PFSK-1 (cell line): ENCODE results near the gene MRPS25.

Source experiments
- FOXP2 ChIP-seq: optimal IDR thresholded peaks from 2 replicates; pipeline ENCODE3; 2011; ENCODE audit warnings: borderline replicate concordance, control low read depth, inconsistent platforms; ENCODE audit not compliant: insufficient read depth; ENCODE audit errors: extremely low read length, extremely low read depth
- POLR2AphosphoS5 ChIP-seq: IDR thresholded peaks from 2 replicates; pipeline ENCODE4 v1.6.1; 2012; ENCODE audit warnings: low read depth, mild to moderate bottlenecking, control low read depth, low read length, moderate library complexity
- REST ChIP-seq, 2 experiments: IDR thresholded peaks; 2 replicates each; pipeline versions ENCODE4 v1.6.1 to v1.8.0; 2011 to 2012; ENCODE audit warnings: low read depth in 2 of 2, low read length in 2 of 2, control low read depth in 1 of 2, inconsistent platforms in 1 of 2, mild to moderate bottlenecking in 1 of 2, moderate library complexity in 1 of 2; ENCODE audit not compliant: insufficient read depth in 1 of 2
- SIN3A ChIP-seq: IDR thresholded peaks from 2 replicates; pipeline ENCODE4 v1.6.1; 2012; ENCODE audit warnings: mild to moderate bottlenecking, low read length, moderate library complexity, borderline replicate concordance; ENCODE audit not compliant: insufficient read depth
- TAF1 ChIP-seq: IDR thresholded peaks from 2 replicates; pipeline ENCODE4 v1.6.1; 2012; ENCODE audit warnings: low read length, control low read depth, borderline replicate concordance; ENCODE audit not compliant: insufficient read depth

MRPS25 gene

DNA sequence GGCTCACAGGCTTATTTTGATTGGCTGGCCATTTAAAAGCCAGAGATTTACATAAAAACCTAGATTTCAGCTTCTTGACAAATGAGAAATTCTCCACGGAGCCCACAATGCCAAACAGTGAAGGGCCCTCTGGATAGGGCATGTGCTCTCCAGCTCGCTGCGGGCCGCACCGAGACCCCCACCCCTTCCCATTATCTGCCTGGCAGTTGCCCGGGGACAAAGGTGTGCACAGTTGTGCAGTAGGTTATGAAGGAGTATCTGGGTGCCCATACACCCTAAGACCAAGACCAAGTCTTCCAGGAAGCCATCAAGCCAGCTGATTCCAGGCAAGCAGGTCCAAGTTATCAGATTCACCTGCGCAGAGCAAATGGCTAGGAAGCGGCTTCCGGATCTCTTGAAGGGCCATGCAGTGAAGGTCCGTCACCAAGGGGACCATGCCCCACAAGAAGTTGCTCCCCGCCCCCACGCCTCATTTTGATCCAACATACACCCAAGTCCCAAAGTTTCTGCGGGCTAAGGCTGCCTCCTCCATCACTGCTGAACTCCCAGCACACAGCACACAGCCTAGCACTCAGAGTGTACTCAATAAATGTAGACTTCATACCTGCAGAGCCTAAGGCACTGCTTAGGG lies 1.3 kb downstream of the MRPS25 start:
- TF ChIP-seq POLR2AphosphoS5 (no peak; the same call in 1 of the 2 replicates), REST (IDR thresholded peaks at IDR 0.05; ENCODE audit: insufficient read depth in 1 of 2, low read depth in 2 of 2, low read length in 2 of 2) (no peak), FOXP2 (no peak), SIN3A (no peak), TAF1 (no peak)

DNA sequence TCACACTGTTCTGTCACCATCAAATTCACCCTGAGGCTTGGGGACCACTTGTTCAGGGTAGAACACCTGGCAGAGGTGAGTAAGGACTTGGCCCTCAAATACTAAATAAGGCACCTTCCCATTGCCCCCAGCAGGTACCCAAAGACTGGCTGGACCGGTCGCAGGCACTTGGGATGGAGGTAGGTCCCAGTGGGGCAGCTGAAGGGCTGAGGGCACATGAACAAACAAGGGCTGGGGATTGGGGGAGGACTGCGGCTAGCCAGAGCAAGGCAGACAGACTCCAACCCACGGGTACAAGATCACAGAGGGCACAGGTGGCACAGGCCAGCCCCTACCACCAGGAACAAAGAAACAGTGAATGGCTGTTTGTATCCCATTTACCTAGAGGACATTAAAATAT lies 1.9 kb downstream of the MRPS25 start:
- no peak for TF ChIP-seq REST (IDR thresholded peaks at IDR 0.05; ENCODE audit: insufficient read depth in 1 of 2, low read depth in 2 of 2, low read length in 2 of 2)
- TF ChIP-seq FOXP2: no peak
- TF ChIP-seq TAF1: no peak
- TF ChIP-seq SIN3A: no peak
- no peak for TF ChIP-seq POLR2AphosphoS5

GRCh38 chr3:15060029-15060428 lies 5.1 kb downstream of the MRPS25 start:
- no peak for TF ChIP-seq POLR2AphosphoS5
- TF ChIP-seq FOXP2: no peak
- no peak for TF ChIP-seq TAF1
- no peak for TF ChIP-seq REST (IDR thresholded peaks at IDR 0.05; ENCODE audit: insufficient read depth in 1 of 2, low read depth in 2 of 2, low read length in 2 of 2)
- no peak for TF ChIP-seq SIN3A

DNA sequence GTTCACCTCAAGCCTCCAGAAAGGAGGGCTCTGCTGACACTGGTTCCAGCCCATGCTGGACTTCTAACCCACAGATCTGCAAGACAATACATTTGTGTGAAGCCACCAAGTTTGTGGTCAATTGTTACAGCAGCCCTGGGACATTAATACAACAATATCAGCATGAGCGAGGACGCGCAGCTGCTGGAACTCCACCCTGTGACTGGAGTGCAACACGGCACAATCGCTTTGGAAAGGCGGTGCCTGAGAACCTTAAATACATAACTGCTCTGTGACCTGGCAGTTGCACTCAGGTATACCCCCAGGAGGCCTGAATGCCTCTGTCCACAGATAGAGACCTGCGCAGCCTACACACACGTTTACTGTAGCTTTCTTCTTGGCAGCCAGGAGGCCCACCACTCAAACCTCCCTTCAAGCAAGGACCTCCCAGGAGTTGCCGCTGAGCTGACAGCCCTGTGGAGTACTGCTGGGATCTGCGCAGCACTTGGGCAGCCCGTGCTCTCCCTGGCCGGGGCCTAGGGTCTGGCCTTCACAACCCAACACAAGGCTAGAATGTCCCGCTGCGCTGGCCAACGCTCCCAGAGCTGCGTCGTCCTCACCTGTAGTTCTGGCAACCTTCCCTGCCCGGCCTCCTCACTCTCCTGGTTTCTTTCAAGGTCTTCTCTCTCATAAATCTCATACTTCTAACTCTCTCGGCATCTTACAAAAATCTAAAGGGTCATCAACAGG lies 8.3 kb downstream of the MRPS25 start:
- TF ChIP-seq REST (IDR thresholded peaks at IDR 0.05; ENCODE audit: insufficient read depth in 1 of 2, low read depth in 2 of 2, low read length in 2 of 2) (no peak), POLR2AphosphoS5 (no peak), TAF1 (no peak), SIN3A (no peak), FOXP2 (no peak)

- TF ChIP-seq POLR2AphosphoS5 (no peak), SIN3A (no peak), REST (IDR thresholded peaks at IDR 0.05; ENCODE audit: insufficient read depth in 1 of 2, low read depth in 2 of 2, low read length in 2 of 2) (no peak), FOXP2 (no peak), TAF1 (no peak)
These were observed 10.0 kb downstream of the MRPS25 start for GRCh38 chr3:15055019-15055557.
